Endometrial microvascular endothelial cells (primary cell): ENCODE results near the gene AFG1L. TPM values are rescaled to one million over a fixed set of nuclear protein-coding genes. Genes with fewer than 3 reads are reported as not detected.
"Not testable (repeated sequence)": the region's sequence is repeated elsewhere in the genome, so short reads cannot be mapped to it uniquely, and the experiment has no call there.

Experiments used
- in situ Hi-C: cut with HindIII; loops from 2 replicates; pipeline ENCODE4 v1.10.0; 2017; ENCODE audit warnings: low sequenced_read_pairs, low pct_unique_long_range_greater_than_20kb; ENCODE audit errors: inconsistent ontology term
- total RNA-seq: library from RNA; depleted of rRNA; stranded (reverse); fragments of >200 nt; gene quantifications from one replicate; pipeline ENCODE4 v1.2.3, GENCODE V29; 2015; ENCODE audit errors: inconsistent ontology term

AFG1L gene
- total RNA-seq, 1 donor from 2014 or later = 5.9 TPM

DNA sequence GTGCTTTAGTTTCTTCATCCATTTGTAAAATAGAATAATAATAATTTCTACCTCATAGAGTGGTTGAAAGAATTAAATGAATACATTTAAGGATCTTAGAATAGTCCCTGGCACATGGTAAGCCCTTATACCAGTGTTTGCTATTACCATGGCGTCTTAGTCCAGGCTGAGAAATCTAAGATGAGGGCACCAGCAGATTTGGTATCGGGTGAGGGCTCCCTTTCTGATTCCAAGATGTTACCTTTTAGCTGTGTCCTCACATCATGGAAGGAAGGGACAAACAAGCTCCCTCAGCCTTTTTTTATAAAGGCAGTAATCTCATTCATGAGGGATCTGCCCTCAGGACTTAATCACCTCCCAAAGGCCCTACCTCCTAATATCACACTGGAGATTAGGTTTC, 141.9 kb downstream of the AFG1L start:
- in situ Hi-C loops = no loop called here

DNA sequence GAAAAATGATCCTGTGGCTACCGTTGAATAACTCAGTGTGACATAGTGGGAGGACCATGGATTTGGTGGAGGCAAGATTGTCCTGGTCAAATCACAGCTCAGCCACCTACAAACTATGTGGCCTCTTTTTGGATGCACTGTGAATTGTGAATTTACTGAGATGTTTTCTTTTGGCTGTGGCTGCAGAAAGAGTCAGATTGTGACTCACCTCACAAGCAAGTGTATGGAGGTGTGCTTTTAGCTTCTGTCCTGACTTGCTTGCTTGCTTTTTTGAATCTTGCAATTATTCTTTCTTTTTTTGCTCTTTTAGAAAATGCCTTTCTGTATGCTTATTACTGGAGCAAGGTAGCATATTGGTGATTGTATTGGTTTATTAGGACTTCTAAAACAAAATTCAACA, 143.0 kb downstream of the AFG1L start:
- in situ Hi-C loops = no loop called here

DNA sequence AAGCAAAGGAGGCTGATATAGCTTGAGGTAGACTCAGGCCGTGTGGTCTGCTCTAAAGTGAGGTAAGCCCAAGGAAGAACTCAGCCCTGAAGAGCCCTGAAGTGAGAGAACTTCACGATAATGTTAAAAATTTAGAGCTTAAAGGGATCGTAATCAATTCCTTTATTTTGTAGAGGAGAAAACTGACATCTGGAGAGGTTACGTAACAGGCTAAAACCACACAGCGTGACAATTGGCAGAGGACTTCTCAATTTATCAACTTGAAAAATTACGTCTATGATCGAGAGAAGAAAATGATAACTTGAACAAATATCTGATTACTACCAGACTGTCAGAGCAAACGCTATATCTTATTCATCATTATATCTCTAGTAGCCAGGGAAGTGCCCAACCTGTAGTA, 144.1 kb downstream of the AFG1L start:
- in situ Hi-C loops = no loop called here

DNA sequence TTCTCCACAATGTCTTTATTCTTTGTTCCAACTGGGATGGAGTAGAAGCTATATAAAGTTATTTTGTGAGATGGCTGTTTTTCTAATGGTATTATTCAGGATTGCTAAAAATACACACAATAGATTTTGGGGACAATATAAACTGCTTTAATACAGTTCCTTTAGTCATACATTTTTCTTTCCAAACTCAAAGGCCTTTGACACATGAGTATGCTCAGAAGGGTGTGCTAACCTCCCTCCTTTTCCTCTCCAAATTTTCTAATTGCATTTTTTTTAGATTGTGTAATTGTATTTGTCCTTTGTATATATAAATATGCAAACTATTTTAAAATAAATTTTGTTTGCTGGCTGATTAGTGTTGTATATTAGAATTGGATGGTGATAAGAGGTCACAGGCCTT, 146.3 kb downstream of the AFG1L start:
- in situ Hi-C loops = no loop called here

DNA sequence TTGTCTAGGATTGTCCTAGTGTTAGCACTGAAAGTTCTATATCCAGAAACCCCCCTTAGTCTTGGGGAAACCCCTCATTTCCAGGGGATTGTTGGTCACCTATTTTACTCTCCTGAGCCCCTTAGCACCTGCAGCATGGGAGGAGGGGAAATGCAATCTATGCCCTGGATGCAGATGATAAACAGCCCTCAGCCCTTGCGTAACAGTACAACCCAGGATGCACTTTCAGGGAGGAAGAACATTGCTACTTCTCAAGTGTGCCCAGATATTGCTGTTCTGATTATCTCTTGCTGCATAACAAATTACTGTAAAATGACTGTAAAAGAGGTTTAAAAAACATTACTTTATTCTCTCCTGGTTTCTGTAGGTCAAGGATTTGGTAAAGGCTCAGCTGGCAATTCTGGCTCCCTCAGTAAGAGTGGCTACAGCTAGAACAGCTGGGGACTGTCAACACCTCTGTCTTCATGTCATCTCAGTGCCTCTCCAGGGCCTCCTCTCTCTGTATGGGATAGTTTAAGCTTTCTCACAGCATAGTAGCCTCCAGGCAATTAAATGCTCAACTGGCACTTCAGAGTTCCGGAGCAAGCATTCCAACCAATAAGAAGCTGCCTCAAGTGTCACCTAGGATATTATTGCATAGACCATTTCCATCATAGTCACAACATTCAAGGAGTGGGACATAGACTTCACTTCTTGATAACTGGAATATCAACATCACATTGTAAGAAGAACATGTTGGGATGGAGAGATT, 148.1 kb downstream of the AFG1L start:
- in situ Hi-C loops = no loop called here

DNA sequence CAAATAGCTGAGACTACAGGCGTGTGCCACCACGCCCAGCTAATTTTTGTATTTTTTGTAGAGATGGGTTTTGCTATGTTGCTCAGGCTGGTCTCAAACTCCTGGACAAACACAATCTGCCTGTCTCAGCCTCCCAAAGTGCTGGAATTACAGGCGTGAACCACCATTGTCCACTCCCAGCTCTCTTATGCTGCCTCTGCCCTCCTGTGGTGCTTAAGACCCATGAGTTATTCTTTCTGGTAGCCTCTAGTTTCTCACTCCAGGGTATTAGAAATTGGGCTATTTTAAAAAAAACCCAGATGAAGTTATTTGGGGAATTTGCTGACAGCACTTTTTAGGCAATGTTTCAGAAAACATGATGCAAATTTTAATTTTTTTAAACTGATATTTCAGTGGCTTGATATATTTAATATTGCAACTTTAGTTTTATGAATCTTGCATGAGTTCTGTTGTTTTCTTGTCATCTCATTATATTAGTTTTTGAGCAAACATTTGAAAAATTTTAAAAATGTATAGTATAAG, 151.8 kb downstream of the AFG1L start:
- in situ Hi-C loops = no loop called here

DNA sequence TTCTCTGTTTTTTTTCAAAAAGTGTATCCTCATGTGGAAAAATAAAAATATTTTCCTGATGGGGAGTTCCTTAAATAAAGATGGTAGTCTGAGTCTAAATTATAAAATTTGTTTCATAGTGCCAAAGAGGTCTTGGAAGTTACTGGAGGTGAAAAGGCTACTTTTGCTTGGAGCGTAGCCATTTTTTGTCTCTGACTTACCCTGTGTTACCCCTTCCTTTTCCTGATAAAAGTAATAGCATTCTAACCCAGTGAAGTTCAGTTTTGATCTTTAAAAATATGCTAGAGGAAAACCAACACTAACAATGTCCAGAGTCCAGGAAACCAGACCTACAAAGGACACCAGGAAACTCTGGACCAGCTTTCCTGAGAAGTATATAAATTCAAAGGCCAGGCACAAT, 153.6 kb downstream of the AFG1L start:
- in situ Hi-C loops = no loop called here

DNA sequence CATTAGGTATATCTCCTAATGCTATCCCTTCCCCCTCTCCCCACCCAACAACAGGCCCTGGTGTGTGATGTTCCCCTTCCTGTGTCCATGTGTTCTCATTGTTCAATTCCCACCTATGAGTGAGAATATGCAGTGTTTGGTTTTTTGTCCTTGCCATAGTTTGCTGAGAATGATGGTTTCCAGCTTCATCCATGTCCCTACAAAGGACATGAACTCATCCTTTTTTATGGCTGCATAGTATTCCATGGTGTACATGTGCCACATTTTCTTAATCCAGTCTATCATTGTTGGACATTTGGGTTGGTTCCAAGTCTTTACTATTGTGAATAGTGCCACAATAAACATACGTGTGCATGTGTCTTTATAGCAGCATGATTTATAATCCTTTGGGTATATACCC, 154.9 kb downstream of the AFG1L start:
- in situ Hi-C loops = not testable (repeated sequence)

DNA sequence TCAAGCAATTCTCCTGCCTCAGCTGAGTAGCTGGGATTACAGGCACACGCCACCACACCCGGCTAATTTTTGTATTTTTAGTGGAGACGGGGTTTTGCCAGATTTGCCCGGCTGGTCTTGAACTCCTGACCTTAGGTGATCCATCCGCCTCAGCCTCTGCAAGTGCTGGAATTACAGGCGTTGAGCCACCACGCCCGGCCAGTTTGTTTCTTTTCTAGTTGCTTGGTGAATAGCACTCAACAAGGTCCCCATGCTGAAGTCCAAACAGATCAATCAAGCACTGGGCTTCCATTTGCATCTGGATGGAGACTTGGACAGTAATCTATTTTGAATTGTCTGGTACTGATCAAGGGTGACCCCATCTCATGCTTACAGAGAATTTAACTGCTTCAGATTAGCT, 157.0 kb downstream of the AFG1L start:
- in situ Hi-C loops = no loop called here

DNA sequence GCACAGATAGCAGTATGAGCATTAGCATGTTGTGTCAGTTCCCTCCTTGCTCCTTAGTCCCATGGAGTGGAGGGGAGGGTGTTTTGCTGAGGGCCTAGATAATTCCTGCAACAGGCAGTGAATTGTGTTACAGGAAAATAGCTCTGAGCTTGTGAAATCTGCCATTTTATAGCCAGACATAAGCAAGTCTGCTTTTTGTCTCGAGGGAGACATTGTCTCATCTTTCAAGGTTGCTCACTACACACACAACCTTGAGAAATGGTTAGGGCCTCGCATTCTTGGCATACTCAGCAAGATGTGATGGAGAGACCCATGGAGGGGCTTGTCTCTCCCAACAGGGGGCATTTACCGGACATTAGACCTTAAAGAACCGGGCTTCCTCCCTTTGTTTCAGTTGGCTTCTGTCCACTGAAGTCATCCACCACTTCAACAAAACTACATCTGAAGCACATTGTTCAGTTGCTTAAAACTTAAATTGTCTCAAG, 157.9 kb downstream of the AFG1L start:
- in situ Hi-C loops = no loop called here

DNA sequence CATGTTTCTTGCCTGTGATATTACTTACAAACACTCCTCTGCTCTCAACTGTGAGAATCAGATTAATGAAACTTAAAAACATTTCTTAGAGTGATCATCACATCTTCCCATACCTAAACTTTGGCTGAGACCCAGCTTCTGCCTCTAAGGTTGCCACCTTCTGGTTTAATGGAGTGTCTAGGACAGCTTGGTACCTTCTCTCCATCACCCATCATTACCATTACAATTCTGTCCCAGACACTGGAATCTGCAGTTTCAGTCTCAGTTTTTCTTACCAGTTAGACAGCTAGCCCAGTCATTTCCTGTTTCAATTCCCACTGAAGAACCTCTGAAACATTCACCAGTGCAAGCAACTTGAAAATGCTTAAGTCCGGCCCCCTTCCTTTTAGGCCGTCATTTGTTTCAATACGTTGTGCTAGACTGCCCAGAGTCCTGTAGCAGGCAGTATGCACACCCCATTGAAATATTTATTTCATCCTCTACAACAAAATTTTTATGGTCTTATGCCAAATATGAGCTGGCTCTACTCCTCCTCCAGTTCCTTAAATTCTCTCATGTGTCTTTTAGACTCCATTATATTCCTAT, 158.8 kb downstream of the AFG1L start:
- in situ Hi-C loops = no loop called here

DNA sequence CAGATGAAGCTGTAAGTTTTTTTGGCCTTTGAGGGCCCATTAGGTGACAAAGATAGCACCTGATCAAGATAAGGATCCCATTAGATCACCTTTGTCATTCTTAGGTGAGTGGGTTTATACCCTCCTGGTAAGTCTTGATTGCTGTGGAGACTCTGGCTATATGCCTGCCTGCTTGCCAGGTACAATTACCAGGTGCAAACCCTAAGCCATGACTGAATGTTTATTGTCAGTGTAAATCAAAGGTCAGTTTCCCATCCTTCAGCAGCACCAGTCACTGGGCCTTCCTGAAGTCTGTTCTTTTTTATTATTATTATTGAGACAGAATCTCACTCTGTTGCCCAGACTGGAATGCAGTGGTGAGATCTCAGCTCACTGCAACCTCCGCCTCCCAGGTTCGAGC, 159.5 kb downstream of the AFG1L start:
- in situ Hi-C loops = no loop called here

DNA sequence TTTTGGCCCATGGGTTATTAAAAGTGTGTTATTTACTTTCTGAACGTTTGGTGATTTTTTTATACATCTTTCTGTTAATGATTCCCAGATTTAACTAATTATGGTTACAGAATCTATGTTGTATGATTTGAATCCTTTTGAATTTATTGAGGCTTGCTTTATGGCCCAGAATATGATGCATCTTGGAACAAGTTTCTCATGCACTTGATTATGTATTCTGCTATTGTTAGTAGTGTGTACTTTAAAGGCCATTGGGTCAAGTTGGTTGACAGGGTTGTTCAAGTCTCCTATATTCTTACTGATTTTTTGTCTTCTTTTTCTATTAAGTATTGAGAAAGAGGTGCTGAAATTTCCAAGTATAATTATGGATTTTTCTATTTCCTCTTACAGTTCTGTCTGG, 160.8 kb downstream of the AFG1L start:
- in situ Hi-C loops = no loop called here

DNA sequence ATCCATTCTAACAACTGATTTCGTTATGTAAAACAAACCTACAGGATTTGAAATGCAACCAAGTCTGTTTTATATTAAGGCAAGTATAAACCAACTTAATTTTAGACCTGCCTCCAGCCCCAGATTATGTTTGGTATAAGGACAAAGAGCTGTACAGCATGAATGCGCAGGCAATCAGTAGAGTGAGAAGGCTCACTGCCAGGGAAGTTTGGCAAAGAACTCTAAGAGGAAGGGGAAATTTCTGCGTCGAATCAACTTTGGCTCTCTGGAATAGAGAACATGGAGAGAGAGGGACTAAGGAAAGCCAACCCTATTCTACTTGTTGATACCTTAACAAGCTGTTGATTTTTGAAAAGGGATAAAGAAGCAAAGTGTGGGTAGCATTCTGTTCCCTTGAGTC, 168.9 kb downstream of the AFG1L start:
- in situ Hi-C loops = no loop called here

DNA sequence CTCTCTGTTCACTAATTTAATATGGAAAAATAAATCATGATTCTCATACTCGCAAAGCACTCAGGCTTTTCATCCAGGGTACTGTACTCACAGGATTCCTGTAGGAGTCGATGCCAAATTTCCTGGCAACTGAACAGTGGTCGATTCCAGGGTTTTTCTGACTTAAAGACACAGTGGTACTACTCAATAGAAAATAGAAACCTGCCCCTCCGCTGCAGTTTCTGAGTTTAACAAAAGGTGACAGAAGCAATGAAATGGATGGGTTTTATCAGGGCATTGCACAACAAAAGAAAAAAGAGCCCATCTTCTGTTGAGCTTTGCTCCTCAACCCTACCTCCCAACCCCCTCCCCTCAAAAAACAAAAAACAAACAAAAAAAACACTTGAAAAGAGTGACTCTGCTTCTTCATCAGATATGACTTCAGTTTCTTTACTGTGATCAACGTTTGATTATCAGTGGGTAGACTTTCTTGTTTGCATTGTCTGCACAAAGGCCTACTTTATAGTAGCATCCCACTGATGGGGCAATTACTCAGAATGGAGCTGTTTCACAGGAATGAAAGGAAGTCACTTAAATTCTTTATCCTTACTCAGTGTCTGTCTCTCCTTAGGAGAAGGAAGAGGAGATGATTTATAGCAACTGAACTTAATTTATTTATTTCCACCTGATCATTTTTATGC, 169.7 kb downstream of the AFG1L start:
- in situ Hi-C loops = no loop called here

DNA sequence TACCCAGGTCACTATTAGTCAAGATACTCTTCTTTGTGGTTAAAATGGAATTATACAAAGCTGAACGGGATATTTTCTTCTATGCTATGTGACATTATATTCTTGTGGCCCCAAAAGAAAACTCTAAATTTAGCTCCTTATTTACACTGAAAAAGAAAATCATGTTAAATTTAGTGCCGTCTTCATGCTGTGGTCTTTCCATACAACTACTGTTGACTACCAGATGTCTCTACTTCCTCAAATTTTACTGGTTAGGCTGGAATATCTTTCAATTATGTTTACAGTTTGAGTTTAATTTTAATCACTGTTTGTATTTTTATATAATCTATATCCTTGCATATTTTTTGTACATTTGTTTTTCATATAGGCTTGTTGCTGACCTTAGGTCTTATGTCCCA, 170.2 kb downstream of the AFG1L start:
- in situ Hi-C loops = no loop called here

DNA sequence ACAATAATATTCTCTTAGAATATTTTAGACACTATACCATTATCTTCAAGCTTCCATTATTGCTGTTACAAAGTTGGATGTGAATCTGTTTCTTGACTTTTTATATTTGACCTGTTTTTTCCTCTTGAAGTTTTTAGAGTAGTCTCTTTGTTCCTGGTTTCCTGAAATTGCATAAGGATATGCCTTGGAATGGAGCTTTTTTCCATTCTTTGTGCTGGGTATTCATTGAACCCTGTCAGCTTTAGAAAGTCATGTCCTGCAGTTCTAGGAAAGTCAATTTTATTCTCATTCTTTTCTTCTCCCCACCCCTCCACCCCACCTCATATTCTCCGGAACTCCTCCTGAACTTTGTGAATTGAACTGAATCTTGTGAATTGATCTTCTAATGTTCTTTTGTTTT, 173.5 kb downstream of the AFG1L start:
- in situ Hi-C loops = no loop called here

DNA sequence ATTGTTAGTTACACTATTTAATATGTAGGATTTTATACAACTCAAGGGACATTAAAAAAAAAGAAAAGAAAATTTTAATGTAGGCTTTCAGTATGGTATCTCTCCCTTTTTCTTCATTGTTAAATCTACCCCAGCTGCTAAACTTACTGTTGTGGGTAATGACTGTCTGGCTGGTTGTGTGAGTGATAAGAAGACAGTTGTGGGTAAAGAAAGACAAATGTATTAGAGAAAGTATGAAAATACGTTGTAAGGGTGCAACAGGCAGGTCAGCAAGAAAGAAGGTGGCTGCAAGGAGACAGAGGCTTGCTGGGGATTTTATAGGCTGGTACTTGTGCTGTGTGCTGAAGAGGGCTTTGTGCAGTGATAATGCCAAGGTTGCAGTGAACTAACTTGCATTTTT, 174.5 kb downstream of the AFG1L start:
- in situ Hi-C loops = no loop called here

DNA sequence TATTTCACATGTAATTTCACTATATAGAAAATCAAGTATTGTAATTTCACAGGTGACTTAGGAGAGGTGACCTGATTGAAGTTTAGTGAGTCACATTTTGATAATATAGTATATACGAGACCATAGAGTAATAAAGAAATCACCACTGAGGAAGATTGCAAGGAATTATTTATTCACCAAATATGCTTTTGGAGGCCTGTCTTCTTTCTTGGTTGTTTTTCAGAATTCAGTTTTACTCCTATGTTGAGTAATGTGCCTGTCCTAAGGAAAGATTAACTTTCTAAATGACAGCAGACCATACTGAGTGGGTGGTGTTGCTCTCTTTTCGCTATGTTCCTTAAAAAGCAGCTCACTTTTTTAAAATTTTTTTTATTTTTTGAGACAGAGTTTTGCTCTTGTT, 178.3 kb downstream of the AFG1L start:
- in situ Hi-C loops = no loop called here

DNA sequence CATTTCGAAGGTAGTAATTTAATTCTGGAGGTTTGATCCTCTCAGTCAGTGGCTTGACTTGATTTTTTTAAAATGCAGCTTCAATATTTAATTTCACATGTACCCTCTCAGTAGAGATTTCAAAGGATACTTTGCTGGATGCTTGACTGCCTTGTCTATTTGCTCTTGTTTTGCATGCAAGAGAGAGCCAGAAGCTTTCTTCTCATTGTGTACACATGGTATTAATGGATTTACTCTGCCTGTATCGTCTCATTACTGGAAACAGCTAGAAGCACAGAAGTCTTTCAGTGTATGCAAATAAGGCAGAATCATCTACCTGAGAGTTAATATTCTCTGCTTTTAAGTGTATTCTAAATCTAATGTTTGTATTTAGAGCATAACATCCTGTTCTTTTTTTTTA, 181.5 kb downstream of the AFG1L start:
- in situ Hi-C loops = loop anchor here (25.0 kb wide), 1 partner anchor 239 kb away; no protein-coding TSS in a partner anchor
